GM12864 (cell line): ENCODE results near the gene MRPS30.

ENCODE experiments used
- DNase-seq: peaks from one replicate; pipeline ENCODE4 v3.0.0-alpha.2; 2011; ENCODE audit warnings: low read depth
- H3K4me3 ChIP-seq: 2 replicates; pipeline ENCODE4 v1.5.1; 2011; ENCODE audit warnings: mild to moderate bottlenecking, low read depth, low read length, control low read depth
- CTCF ChIP-seq: IDR thresholded peaks from 2 replicates; pipeline ENCODE4 v1.5.1; 2011; ENCODE audit warnings: low read depth, mild to moderate bottlenecking, moderate library complexity, low read length, control low read depth, inconsistent platforms; ENCODE audit errors: missing control alignments

The MRPS30 gene

GRCh38 chr5:44827681-44828080 lies 18.9 kb downstream of the MRPS30 start:
- no peak for DNase-seq
- TF ChIP-seq CTCF, result no peak
- H3K4me3 ChIP-seq, result no peak overlapping the region

GRCh38 chr5:44828719-44829118 lies 20.0 kb downstream of the MRPS30 start:
- H3K4me3 ChIP-seq, result no peak overlapping the region
- TF ChIP-seq CTCF, result no peak
- no peak for DNase-seq

GRCh38 chr5:44830951-44831350 lies 22.2 kb downstream of the MRPS30 start:
- no peak for TF ChIP-seq CTCF
- no peak overlapping the region for H3K4me3 ChIP-seq
- DNase-seq, result no peak

- TF ChIP-seq CTCF, result no peak
- H3K4me3 ChIP-seq, result no peak overlapping the region
- DNase-seq, result no peak
Measured at GRCh38 chr5:44833249-44833648, 24.5 kb downstream of the MRPS30 start.

GRCh38 chr5:44835693-44836092 lies 26.9 kb downstream of the MRPS30 start:
- no peak for DNase-seq
- no peak for TF ChIP-seq CTCF
- H3K4me3 ChIP-seq, result no peak overlapping the region

GRCh38 chr5:44839018-44839681 lies 30.4 kb downstream of the MRPS30 start:
- DNase-seq, result no peak
- no peak for TF ChIP-seq CTCF
- H3K4me3 ChIP-seq, result no peak overlapping the region

- no peak overlapping the region for H3K4me3 ChIP-seq
- no peak for DNase-seq
- TF ChIP-seq CTCF, result no peak
Measured at GRCh38 chr5:44842496-44843282, 33.9 kb downstream of the MRPS30 start.
